Measurements from ENCODE around the gene SLC2A2.

SLC2A2 gene

DNA sequence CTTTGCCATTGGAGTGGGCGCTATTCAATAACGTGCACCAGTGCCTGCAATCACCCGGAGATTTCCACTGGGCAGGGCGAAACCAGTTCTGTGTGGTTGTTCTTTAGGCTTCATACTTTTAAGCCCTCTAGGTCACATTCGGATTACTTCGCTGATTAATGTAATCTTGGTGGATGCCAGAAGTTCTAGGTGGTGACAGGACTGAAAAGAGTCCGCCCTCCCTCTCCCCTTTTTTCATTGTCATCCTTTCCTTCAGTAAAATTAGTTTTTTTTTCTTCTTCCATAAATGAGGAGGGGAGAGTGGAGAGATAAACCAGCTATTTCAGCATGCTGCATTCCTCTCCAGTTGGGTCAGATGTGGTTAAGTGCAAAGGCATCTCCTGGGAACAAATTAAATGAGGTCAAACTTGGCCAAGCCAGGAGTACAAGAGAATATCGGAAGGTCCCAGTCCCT lies 2.3 kb upstream of the SLC2A2 start:
- DNase-seq (ENCODE audit: low read depth), result no peak

DNA sequence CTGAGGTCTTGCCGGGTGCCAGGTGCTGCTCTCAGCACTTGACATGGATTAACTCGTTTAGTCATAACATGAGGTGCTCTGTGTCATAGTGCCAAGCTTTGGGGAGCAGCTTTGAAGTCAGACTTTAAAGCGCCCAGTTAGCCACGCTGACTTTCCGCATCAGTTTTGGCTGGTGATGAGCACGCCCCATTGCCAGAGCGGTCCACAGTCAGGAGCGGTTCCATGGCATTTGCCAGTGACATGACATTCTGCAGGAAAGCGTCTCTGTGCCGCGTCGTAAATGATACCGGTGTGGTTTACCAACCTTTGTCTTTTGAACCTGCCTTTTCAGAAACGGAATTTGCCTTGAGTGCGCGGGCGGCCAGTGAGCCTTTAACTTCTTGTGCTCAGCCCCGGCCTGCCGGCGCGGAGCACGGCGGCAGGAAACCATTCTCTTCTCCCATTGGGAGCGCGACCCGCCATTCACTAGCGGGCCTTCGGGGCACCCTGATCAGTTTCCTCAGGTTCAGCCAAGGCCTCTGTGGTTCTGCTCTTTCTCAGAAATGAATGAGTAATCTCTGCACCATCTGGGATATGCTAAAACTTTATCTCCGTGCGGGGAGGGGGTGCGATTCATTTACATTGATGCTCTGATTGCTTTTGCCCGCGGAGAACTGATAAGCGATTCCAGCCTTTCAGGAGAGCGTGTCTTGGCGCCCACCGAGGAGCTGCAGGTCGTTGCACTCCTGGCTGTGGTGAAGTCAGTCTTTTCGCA lies 1.7 kb upstream of the SLC2A2 start:
- DNase-seq (ENCODE audit: low read depth), result peak; percentile 33

DNA sequence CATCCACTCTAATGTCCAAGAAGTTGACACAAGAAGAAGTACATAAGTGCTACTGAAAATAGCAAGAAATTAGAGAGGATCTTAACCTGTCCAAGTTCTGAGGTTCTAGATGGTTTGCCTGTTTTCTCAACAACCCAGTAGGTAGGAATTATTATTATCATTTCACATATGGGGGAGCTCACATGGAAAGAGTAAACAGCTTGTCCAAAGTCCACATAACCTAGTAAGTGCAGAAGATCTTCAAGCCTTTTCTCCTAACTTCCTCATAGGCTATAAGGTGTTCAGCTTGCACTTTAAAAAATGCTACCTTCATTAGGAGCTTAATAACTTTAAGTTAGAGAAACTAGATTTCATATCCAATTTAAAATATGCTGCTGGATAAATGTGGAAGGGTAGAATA lies 3.0 kb downstream of the SLC2A2 start:
- no peak for DNase-seq (ENCODE audit: low read depth)

DNA sequence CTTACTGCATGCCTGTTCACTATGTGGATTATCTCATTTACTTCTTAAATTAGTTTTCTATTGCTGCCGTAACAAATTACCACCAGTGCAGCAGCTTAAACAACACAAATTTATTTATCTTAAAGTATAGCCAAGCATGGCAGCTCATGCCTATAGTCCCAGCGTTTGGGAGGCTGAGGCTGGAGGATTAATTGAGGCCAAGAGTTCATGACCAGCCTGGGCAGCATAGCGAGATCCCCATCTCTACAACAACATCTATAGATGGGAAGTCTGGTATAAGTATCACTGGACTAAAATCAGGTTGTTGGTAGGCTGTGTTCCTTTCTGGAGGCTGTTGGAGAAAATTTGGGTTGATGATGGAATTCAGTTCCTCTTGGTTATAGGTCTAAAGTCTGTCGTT lies 5.1 kb downstream of the SLC2A2 start:
- no peak for DNase-seq (ENCODE audit: low read depth)

DNA sequence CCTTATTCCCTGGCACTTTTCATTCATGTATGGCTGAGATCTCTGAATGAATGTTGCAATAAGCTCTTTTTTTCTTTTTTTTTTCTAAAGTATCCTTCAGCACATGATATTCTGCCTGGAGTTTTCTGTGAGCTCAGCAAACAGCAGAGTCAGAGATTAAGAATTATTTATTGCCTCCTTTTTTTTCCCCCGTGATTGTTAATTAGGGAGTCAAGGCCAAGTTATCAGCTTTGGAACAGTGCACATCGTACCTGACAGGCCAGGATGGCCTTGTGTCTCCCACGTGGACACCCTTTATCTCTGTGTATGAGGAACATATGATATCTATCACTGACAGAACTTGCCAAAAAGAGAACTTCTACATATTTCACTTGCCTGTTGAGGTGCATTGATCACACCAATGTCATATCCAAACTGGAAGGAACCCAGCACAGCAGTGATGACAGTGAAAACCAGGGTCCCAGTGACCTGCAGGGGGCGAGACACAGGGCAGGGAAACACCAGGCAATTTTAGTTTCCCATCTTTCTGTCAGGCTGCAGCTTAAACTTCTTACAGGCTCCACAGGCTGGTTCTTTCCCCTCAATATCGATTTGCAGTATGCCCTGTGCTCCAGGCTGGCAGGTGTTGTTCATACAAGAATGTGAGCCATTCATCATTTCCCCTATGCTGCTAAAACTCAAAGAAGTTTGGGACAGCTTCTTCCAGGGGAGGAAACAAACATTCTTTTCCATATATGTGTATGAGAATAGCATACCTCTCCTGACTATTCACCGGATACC lies 8.2 kb downstream of the SLC2A2 start:
- DNase-seq (ENCODE audit: low read depth), result no peak

DNA sequence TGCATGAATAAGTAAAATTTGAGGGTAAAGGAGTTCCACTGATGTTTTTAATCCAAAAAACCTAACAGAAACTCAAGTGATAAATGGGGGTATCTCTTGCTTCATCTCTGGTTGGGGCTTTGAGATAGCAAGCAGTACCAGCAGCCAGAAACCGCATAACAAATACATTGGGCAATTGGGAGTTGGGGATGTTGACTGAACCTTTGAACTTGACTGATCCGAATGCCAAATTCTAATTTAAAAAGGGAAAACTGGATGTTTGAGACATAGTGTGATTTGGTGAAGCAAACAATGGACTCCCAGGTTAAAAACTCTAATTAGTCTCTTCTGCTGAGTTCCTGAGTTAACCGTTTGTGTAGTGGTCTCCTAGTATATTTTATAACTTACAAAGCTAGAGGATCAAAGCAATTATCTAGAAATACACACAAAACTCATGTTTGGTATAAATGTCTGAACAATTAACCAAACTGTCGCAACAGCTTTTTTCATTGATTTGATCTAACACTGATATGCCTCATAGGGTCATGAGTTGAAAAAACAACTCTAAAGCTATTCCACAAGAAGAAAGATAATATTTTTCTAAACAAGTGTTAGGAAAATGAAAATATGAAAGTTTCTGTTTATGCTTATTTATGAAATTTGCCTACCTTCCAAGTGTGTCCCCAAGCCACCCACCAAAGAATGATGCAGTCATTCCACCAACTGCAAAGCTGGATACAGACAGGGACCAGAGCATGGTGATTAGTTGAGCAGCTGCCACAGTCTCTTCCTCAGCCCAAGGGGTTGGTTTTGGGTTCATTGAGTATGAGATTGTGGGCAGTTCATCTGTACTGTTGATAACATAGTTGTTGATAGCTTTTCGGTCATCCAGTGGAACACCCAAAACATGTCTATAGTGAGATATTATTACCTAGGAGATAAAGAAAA lies 12.4 kb downstream of the SLC2A2 start:
- DNase-seq (ENCODE audit: low read depth), result no peak

DNA sequence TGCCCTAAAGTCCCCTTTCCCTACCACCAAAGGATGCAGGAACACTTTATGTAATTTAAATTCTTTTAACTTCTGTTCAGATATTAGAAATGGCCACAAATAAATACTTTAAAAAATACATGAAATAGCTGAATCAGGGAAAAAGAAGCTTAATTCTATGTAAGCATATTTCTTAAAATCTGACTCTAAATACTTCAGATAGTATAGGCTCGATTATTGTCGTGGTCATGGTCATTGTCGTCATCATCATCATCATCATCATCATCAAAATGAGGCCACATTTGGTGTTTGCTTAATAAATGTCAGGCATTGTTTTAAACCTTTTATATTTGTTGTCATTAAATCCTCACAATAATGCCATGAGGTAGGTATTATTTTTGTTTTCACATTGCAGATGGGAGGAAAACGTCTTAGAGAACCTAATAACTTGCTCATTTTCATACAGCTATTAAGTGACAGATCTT lies 14.6 kb downstream of the SLC2A2 start:
- DNase-seq (ENCODE audit: low read depth), result no peak

DNA sequence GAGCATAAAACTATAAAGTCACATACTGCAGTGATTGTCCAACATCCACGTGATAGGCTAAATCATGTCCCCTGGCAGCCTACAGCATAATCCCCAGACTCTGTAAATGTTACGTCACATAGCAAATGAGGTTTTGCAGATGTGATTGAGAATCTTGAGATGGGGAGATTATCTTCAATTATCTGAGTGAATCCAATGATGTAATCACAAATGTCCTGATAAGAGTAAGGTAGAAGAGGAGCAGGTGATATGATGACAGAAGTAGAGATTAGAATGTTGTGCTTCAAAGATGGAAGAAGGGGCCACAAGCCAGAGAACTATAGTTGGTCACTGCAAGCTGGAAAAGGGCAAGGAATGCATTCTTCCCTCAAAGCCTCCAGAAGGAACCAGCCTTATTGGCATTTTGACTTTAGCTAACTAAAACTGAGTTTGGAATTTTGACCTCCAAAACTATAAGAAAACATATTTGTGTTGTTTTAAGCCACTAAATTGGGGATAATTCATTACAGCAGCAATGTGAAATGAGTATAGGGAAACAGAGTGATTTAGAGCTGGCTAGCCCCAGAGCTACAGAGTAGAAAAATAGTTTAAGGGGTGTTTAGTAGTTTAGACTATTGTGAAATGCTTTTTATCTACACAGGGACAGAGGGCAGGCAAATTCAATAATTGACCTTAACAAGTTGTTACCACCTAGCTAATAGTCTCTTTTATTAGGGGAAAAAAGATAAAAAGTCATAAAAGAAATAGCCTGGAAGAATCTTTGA lies 15.2 kb downstream of the SLC2A2 start:
- no peak for DNase-seq (ENCODE audit: low read depth)

DNA sequence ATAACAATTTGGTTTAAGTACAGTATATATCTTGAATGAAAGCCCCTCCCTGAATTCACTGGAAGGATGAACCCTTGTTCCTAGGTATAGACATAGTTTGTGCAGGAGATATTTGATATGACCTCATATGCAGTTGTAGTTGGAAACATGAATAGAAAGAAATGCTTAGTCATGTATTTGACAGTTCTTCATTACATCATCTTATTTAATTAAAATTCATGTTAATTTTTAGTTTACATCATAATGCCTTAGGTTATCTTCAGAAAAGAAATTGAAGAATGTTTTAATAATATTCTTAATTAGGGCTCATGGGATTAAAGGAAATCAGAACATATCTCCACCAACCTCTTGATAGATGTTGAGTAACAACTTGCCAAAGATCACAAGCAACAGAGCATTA lies 19.2 kb downstream of the SLC2A2 start:
- DNase-seq (ENCODE audit: low read depth), result no peak

DNA sequence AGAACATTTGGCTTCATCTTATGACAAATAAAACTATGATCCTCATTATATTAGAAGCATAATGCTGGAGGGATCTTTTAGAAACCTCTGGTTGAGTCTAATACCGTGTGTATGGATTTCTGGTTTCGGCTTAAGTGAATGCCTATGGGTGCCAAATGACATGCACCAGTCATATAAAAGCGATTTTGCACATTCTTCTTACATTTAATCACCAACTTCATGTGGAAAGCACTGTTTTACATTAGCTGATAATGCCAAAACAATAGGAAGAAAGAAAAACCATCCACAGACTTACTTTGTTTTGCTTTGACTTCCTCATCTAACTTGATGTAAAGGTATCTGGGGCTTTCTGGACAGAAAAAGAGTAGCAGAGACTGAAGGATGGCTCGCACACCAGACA lies 20.9 kb downstream of the SLC2A2 start:
- no peak for DNase-seq (ENCODE audit: low read depth)

DNA sequence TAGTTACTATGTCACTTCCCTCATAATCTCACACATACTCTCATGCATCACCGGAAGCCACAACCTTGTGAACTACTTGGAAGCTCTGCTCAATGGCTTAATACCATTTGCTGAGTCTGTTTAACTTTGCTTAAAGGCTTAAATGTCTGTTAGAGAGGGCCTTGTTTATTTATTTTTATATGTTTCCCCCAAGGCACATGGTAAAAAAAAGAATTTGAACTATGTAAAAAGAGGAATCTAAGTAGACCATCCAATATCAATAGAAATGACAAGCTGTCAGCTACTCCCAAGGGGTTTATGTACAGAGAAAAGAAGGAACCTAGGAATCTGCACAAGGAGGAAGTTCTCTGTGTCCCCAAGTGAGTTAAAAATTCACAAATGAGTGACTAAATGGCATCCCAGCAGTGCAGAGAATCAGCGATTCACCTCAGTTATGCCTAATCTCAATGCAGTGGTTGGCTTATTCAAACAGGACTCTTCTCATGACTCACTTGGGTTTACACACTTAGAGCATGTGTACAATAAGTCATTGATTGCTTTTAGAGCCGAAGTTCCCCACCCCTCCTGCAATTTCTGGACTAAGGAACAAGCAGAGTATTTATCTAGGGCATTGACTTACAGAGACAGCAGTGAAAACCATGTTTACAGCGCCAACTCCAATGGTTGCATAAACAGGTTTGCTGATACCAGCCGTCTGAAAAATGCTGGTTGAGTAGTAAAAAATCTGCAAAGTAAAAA lies 24.4 kb downstream of the SLC2A2 start:
- no peak for DNase-seq (ENCODE audit: low read depth)

DNA sequence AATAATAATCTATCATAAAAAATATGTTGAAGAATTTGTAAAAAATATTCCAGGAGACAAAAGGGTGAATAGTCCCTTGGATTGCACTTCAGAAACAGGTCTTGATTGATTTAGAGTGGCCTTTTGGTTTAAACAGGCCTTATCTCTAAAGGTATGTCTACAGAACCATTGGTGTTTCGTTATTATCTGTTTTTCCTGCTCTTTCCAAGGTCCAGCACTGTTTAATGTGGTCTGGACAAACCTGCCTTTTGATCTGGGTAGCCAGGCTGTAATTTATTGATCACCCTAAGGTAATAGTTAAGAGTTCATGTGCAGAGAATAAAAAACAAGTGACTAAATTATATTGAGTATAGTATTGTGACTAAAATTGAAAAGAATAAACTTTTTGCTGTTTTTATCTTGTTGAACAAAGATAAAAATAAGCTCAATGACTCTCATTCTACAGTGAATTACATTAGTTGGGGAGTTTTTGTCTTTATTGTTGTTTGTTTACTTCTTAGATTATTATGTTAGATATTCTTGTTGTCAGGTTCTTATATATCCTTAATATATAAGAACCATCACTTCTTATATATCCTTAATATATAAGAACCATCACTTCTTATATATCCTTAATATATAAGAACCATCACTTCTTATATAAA lies 25.1 kb downstream of the SLC2A2 start:
- DNase-seq (ENCODE audit: low read depth), result no peak

DNA sequence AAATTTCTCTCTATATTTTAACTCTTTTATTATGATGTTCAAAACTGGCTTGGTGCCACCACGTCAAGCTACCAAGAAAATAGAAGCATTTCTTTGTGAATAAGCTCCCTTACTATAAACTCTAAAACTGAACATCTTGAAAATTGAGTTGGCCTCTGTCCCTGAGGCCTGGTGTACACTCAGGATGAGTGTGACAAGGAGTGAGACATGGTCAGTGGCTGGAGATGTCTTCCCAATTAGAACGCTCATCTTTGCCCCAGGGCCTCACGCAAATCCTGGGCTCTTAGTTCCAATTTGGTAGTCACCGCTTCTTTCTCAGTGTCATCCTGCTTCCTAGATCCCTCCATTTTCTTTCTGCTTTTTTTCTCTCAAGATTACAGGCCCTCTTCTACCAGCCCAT lies 26.2 kb downstream of the SLC2A2 start:
- DNase-seq (ENCODE audit: low read depth), result no peak

DNA sequence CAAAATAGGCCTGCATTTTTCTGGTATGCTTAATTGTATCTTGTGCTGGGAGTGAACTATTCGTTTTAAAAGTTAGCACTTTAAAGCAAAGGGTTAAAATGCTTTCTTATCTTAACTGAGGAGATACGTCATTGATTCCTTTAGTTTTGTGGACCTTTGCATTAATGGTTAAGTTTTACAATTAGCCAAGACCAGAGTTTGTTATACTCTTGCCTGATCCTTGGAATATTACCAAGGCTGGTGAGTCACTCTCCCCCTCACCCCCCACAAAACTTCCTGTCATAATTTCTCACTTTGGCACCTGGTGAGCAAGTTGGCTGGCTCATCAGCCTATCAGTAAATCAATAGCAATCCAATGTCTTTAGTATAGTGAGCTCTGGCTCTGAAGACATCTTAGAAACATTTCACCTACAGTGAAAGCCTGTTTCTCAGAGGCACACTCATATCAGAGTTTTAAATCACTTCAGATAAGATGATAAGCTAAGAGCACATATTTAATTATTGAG lies 26.7 kb downstream of the SLC2A2 start:
- DNase-seq (ENCODE audit: low read depth), result no peak

DNA sequence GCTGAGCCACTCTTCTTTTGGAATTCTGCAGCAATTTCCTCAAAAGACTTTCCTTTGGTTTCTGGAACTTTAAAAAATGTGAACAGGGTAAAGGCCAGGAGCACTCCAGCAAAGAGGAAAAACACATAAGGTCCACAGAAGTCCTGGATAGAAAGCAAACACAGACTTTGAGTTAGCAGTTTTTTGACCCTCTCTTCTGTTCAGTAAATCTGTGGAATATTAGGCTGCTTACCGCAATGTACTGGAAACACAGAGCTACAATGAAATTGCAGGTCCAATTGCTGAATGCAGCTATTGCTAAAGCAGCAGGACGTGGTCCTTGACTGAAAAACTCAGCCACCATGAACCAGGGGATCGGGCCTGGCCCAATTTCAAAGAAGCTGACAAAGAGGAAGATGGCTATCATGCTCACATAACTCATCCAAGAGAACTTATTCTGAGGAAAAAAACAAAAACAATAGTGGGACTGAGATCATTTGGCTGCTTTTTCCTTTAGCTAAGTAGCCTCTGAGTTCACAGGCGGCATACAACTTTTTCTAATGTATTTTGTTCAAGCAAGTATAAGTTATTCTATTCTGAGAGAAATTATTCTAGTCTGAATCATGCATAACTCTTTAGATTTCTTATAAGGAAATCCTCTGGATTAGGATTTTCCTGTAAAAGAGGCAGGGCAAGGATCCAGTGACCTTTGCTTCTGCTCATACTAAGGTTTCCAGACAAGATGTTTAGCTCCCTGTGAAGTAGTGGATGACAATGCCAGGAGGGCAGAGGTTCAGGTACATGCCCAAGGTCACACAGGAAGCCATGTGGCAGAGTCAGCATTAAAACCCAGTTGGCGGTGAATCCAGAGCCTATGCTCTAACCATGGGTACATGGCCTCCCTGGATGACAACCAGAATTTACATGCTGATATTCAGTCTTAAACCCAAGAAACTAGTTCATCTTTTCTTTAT lies 28.3 kb downstream of the SLC2A2 start:
- no peak for DNase-seq (ENCODE audit: low read depth)

DNA sequence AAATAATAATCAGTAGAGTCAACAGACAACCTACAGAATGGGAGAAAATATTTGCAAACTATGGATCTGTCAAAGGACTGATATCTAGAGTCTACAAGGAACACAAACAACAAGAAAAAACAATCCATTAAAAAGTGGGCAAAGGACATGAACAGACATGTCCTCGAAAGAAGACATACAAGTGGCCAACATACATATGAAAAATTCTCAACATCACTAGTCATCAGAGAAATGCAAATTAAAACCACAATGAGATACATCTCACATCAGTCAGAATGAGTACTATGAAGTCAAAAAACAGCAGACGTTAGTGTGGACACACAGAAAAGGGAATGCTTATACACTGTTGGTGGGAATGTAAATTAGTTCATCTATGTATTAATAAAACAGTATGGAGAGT lies 33.7 kb downstream of the SLC2A2 start:
- no peak for DNase-seq (ENCODE audit: low read depth)

DNA sequence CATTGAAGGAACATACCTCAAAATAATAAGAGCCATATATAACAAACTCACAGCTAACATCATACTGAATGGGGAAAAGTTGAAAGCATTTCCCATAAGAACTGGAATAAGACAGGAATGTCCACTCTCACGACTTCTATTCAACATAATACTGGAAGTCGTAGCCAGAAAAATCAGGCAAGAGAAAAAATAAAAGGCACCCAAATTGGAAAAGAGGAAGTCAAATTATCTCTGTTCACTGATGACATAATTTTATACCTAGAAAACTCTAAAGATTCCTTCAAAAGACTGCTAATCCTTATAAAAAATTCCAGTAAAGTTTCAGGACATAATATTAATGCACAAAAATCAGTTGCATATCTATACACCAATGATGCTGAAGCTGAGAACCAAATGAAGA lies 34.9 kb downstream of the SLC2A2 start:
- DNase-seq (ENCODE audit: low read depth), result no peak

DNA sequence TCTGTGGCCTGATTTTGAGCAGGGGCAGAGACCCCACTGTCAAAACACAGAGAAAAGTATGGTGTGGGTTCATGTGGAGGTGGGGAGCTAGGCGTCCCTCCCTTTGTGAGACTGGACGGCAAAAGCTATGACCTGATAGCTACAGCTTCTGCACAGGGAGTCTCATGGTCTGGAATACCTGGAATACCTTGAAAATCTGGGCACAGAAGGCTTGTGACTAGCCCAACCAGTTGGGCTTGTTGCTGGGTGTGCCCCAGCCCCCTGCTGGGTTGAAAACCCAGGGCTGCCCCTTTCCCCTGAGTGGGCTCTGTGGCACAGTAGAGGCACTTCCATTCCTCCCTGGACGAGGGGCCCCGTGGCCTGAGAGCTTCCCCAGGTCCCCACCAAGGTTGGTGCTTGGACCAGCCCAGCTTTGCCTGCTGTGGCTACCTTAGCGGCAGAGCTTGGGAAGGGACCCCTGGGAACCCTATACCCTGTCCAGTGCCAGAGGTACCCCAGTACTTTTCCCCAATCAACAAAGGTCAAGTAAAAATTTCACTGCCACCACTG lies 37.3 kb downstream of the SLC2A2 start:
- no peak for DNase-seq (ENCODE audit: low read depth)

DNA sequence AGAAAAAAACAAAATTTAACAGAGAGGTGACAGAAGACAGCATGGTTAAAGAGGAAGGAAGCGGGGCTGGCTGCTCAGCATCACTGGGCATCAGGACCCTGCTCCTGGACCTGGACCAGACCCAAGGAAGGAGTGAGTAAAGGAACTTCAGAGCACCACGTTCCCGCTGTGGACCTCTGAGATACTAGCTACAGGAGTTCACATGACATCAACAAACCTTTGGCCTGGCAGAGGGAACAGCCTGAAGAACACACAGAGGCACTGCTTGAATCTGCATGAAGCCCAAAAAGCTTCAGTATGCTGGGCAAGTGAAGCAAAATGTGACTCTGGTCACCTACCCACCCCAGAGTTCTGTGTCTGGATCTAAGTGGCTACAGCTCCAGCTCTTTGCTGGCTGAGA lies 38.1 kb downstream of the SLC2A2 start:
- no peak for DNase-seq (ENCODE audit: low read depth)

All from activated T-cell treated with anti-CD3 and anti-CD28 coated beads for 24 hours (primary cell).